Hematopoietic multipotent progenitor cell treated with erythropoietin and hydrocortisone succinate and interleukin-3 and kit ligand, for 15 days (in vitro differentiated cells): Measurements from ENCODE around the gene SEC61A2.

Source experiments
- DNase-seq: peaks from one replicate; pipeline ENCODE4 v3.0.0-alpha.2; 2015; ENCODE audit warnings: low spot score

SEC61A2 gene

GRCh38 chr10:12196531-12197211 is 67.2 kb downstream of the SEC61A2 start:
- DNase-seq = no peak

- DNase-seq = no peak
Measured at GRCh38 chr10:12198156-12198555, 68.7 kb downstream of the SEC61A2 start.

- DNase-seq = no peak
Measured at GRCh38 chr10:12200850-12201249, 71.4 kb downstream of the SEC61A2 start.

GRCh38 chr10:12201543-12201942 is 72.1 kb downstream of the SEC61A2 start:
- no peak for DNase-seq

GRCh38 chr10:12202226-12202625 is 72.7 kb downstream of the SEC61A2 start:
- DNase-seq = no peak

GRCh38 chr10:12205082-12205481 is 75.6 kb downstream of the SEC61A2 start:
- DNase-seq = no peak

- no peak for DNase-seq
Measured at GRCh38 chr10:12207114-12207513, 77.6 kb downstream of the SEC61A2 start.

GRCh38 chr10:12208460-12208859 is 79.0 kb downstream of the SEC61A2 start:
- DNase-seq = peak; percentile 64

GRCh38 chr10:12212454-12212853 is 83.0 kb downstream of the SEC61A2 start:
- no peak for DNase-seq

GRCh38 chr10:12213621-12214020 is 84.1 kb downstream of the SEC61A2 start:
- peak; percentile 30 for DNase-seq

GRCh38 chr10:12214093-12214492 is 84.6 kb downstream of the SEC61A2 start:
- DNase-seq = no peak

- DNase-seq = peak; percentile 84
Measured at GRCh38 chr10:12214763-12215218, 85.3 kb downstream of the SEC61A2 start.
